ENCODE results near the gene ASS1.

Gene ASS1

GRCh38 chr9:130444565-130445221 lies at the start of gene ASS1:
Gene ASS1 (plus strand): TSS chr9:130444961. CDS start chr9:130452229, 7,268 bp downstream.
- no peaks in the 10 kb centered on the region for H3K79me2 ChIP-seq (ENCODE audit: insufficient read depth, low read length)
- TF ChIP-seq, protein P1, sequence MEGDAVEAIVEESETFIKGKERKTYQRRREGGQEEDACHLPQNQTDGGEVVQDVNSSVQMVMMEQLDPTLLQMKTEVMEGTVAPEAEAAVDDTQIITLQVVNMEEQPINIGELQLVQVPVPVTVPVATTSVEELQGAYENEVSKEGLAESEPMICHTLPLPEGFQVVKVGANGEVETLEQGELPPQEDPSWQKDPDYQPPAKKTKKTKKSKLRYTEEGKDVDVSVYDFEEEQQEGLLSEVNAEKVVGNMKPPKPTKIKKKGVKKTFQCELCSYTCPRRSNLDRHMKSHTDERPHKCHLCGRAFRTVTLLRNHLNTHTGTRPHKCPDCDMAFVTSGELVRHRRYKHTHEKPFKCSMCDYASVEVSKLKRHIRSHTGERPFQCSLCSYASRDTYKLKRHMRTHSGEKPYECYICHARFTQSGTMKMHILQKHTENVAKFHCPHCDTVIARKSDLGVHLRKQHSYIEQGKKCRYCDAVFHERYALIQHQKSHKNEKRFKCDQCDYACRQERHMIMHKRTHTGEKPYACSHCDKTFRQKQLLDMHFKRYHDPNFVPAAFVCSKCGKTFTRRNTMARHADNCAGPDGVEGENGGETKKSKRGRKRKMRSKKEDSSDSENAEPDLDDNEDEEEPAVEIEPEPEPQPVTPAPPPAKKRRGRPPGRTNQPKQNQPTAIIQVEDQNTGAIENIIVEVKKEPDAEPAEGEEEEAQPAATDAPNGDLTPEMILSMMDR (IDR thresholded peaks at IDR 0.05; ENCODE audit: insufficient read depth, low read length, poor library complexity, severe bottlenecking) = no peak
- TF ChIP-seq EZH2phosphoT487 (conservative IDR thresholded peaks at IDR 0.05; ENCODE audit: low read length) = no peak
- H3K9me3 ChIP-seq (ENCODE audit: insufficient read depth, low read length) = peaks cover 8% of the 10 kb centered on the region; the same call in 1 of the 2 replicates
- H2AFZ ChIP-seq (ENCODE audit: low read depth, low read length, severe bottlenecking) = no peak within 1 kb of the TSS
- H3K27me3 ChIP-seq (ENCODE audit: low read length) = no peaks in the 10 kb centered on the region
- H3K4me2 ChIP-seq (ENCODE audit: low read depth, low read length, poor library complexity, severe bottlenecking) = peak within 1 kb of the TSS; percentile 30
- no peak within 1 kb of the TSS for H3K4me3 ChIP-seq (ENCODE audit: insufficient read depth, low read length, poor library complexity, severe bottlenecking)
- H3K9ac ChIP-seq (ENCODE audit: low read length) = no peak within 1 kb of the TSS; the same call in 1 of the 2 replicates
- no peaks in the 10 kb centered on the region for H3K9me2 ChIP-seq (replicated peaks; ENCODE audit: insufficient read depth, low read length)
- H3F3A ChIP-seq (ENCODE audit: insufficient read depth) = no peaks in the 10 kb centered on the region
- no peaks in the 10 kb centered on the region for H4K20me1 ChIP-seq (ENCODE audit: low read depth, low read length)
- no peak within 1 kb of the TSS for H3K27ac ChIP-seq (ENCODE audit: low read depth, low read length)
- H3K36me3 ChIP-seq (ENCODE audit: low read length) = no peaks in the 10 kb centered on the region

DNA sequence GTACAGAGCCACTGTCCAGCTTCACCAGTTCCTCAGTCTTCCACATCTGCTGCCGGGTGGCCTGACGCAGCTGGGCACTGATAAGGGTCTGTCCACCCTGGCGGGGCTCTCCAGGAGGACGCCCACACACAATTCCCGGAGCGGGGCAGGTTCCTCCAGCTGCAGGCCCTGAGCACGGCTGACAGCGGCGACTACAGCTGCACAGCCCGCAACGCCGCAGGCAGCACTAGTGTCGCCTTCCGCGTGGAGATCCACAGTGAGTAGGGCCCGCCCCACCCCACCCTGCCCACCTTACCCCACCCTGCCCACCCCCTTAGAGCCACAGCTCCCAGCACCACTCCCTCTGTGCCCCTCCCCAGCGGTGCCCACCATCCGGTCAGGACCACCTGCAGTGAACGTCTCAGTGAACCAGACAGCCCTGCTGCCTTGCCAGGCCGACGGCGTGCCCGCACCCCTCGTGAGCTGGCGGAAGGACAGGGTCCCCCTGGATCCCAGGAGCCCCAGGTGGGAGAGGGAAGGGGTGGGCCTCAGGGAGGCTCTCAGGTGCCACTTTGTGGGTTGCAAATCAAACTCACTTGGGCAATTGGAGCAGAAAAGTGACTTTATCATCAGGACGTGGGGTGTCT lies 48.8 kb upstream of the ASS1 start:
- TF ChIP-seq EZH2phosphoT487 (conservative IDR thresholded peaks at IDR 0.05; ENCODE audit: low read length) = no peak
- TF ChIP-seq, protein P1 (IDR thresholded peaks at IDR 0.05; ENCODE audit: insufficient read depth, low read length, poor library complexity, severe bottlenecking) = no peak
- Histone ChIP-seq H2AFZ (ENCODE audit: low read depth, low read length, severe bottlenecking) (no peak overlapping the region), H3K79me2 (ENCODE audit: insufficient read depth, low read length) (no peaks in the 10 kb centered on the region), H3K9ac (ENCODE audit: low read length) (no peak overlapping the region), H3K9me3 (ENCODE audit: insufficient read depth, low read length) (no peaks in the 10 kb centered on the region), H4K20me1 (ENCODE audit: low read depth, low read length) (no peaks in the 10 kb centered on the region), H3K27ac (ENCODE audit: low read depth, low read length) (no peak overlapping the region), H3K36me3 (ENCODE audit: low read length) (no peaks in the 10 kb centered on the region), H3K4me3 (ENCODE audit: insufficient read depth, low read length, poor library complexity, severe bottlenecking) (no peak overlapping the region), H3F3A (ENCODE audit: insufficient read depth) (no peaks in the 10 kb centered on the region), H3K27me3 (ENCODE audit: low read length) (no peaks in the 10 kb centered on the region), H3K9me2 (replicated peaks; ENCODE audit: insufficient read depth, low read length) (no peaks in the 10 kb centered on the region), H3K4me2 (ENCODE audit: low read depth, low read length, poor library complexity, severe bottlenecking) (no peak overlapping the region)

DNA sequence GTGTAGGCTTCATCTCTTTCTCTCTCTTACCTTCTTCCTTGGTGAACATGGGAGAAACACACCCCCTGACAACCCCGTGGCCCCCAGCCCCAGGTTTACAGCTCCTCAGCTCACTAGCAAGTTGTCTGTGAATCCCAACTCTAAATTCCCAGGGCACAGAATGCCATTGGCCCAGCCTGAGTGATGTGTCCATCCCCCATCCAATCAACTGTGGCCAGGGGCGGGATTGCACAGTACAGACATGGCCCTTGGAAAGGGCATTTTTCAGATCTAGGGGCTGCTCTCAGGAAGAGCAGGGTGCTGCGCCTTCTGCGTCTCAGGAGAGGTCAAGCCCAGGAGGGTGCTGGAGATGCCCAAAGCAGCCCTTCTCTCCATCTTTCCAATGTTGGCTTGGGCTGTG lies 48.2 kb upstream of the ASS1 start:
- Histone ChIP-seq H3K4me2 (ENCODE audit: low read depth, low read length, poor library complexity, severe bottlenecking) (no peak overlapping the region), H3K9ac (ENCODE audit: low read length) (no peak overlapping the region), H3K79me2 (ENCODE audit: insufficient read depth, low read length) (no peaks in the 10 kb centered on the region), H3K9me3 (ENCODE audit: insufficient read depth, low read length) (no peaks in the 10 kb centered on the region), H3K4me3 (ENCODE audit: insufficient read depth, low read length, poor library complexity, severe bottlenecking) (no peak overlapping the region), H3F3A (ENCODE audit: insufficient read depth) (no peaks in the 10 kb centered on the region), H3K27ac (ENCODE audit: low read depth, low read length) (no peak overlapping the region), H3K9me2 (replicated peaks; ENCODE audit: insufficient read depth, low read length) (no peaks in the 10 kb centered on the region), H3K36me3 (ENCODE audit: low read length) (no peaks in the 10 kb centered on the region), H2AFZ (ENCODE audit: low read depth, low read length, severe bottlenecking) (no peak overlapping the region), H3K27me3 (ENCODE audit: low read length) (no peaks in the 10 kb centered on the region), H4K20me1 (ENCODE audit: low read depth, low read length) (no peaks in the 10 kb centered on the region)
- TF ChIP-seq, protein P1 (IDR thresholded peaks at IDR 0.05; ENCODE audit: insufficient read depth, low read length, poor library complexity, severe bottlenecking) = no peak
- no peak for TF ChIP-seq EZH2phosphoT487 (conservative IDR thresholded peaks at IDR 0.05; ENCODE audit: low read length)

All from SU-DHL-6 (cell line).